ENCODE measurements around the gene MKS1. TPM values are rescaled to one million over a fixed set of nuclear protein-coding genes. Genes with fewer than 3 reads are reported as not detected.

The MKS1 gene
- total and polyA plus RNA-seq, 2 of the 8 experiments (the other 6 are each of a cell fraction or from before 2014, with no cell fraction given) = 12.0 to 21.7 TPM

GRCh38 chr17:58184308-58184985 lies 34.6 kb downstream of the MKS1 start:
- POLR2A ChIA-PET (ENCODE audit: partially characterized antibody) = interaction anchor here (1.2 kb wide), 2 partner anchors 27 to 334 kb away, joined by 3 read pairs; partner anchors contain the start of gene MRPS23
- Histone ChIP-seq H3K18ac (ENCODE audit: extremely low read depth, low read length) (no peak overlapping the region), H3K27me3 (replicated peaks in 1 of 4; ENCODE audit: control insufficient read depth in 3 of 4, extremely low read depth in 1 of 4, insufficient read depth in 3 of 4, low read length in 3 of 4) (peaks cover 0 to 5% (median 0%) of the 10 kb centered on the region in 4 experiments; a peak in 1 of 7 replicates), H2AK5ac (ENCODE audit: low read depth, low read length) (no peak overlapping the region), H3K79me1 (ENCODE audit: low read depth, low read length) (no peaks in the 10 kb centered on the region), H3K14ac (ENCODE audit: insufficient read length) (no peak overlapping the region), H3K79me2 (ENCODE audit: control insufficient read depth in 1 of 2, insufficient read depth in 2 of 2, low read length in 2 of 2) (no peaks in the 10 kb centered on the region), H3K27ac (ENCODE audit: low read depth, low read length) (peak overlapping the region; percentile 7; the same call in 1 of the 2 replicates), H2AFZ (ENCODE audit: low read length) (peak overlapping the region; percentile 24; the same call in 1 of the 2 replicates), H3K4me3 (ENCODE audit: extremely low read depth in 1 of 4, insufficient read depth in 2 of 4, low read depth in 3 of 4, low read length in 4 of 4) (no peak overlapping the region), H3K23me2 (ENCODE audit: low read depth, low read length) (no peaks in the 10 kb centered on the region), H4K91ac (replicated peaks; ENCODE audit: insufficient read length, low read length) (no peak overlapping the region), H3K4ac (replicated peaks; ENCODE audit: insufficient read length, low read depth, low read length) (peak overlapping the region; percentile 44), H4K5ac (ENCODE audit: insufficient read length, low read depth, low read length) (no peak overlapping the region), H3K4me2 (ENCODE audit: insufficient read depth in 1 of 2, low read depth in 2 of 2, low read length in 2 of 2) (no peak overlapping the region), H2BK20ac (ENCODE audit: low read length) (no peak overlapping the region), H3K56ac (replicated peaks; ENCODE audit: insufficient read length, low read depth, low read length) (no peak overlapping the region), H4K8ac (ENCODE audit: extremely low read depth, insufficient read depth, low read length) (peak overlapping the region; percentile 45; the same call in 1 of the 2 replicates), H2BK12ac (ENCODE audit: low read depth, low read length) (no peak overlapping the region; the same call in 1 of the 2 replicates), H2BK120ac (replicated peaks; ENCODE audit: low read depth, low read length) (no peak overlapping the region), H4K20me1 (replicated peaks in 1 of 2; ENCODE audit: control insufficient read depth in 1 of 2, insufficient read depth in 2 of 2, low read length in 2 of 2) (no peaks in the 10 kb centered on the region), H2BK15ac (ENCODE audit: low read length) (peak overlapping the region; percentile 78; the same call in 1 of the 2 replicates), H3K23ac (ENCODE audit: insufficient read length) (no peak overlapping the region), H3K9ac (replicated peaks in 1 of 4; ENCODE audit: extremely low read depth in 1 of 4, low read depth in 3 of 4, low read length in 3 of 4) (no peak overlapping the region), H3K9me3 (ENCODE audit: insufficient read depth in 2 of 2, low read depth in 1 of 2, low read length in 1 of 2) (no peaks in the 10 kb centered on the region), H3K4me1 (replicated peaks in 1 of 4; ENCODE audit: control insufficient read depth in 3 of 4, insufficient read depth in 4 of 4, low read length in 3 of 4) (peaks cover 0 to 5% (median 0%) of the 10 kb centered on the region in 4 experiments; a peak in 1 of 7 replicates), H3K36me3 (ENCODE audit: control insufficient read depth in 2 of 4, insufficient read depth in 4 of 4, low read length in 3 of 4) (no peaks in the 10 kb centered on the region), H2BK5ac (ENCODE audit: low read depth, low read length) (no peak overlapping the region)
- DNase-seq (ENCODE audit: low read depth in 1 of 2, low spot score in 2 of 2) (peak in 1 of 2 experiments; percentile 23), FAIRE-seq (no peak)
- CTCF ChIA-PET (ENCODE audit: partially characterized antibody) = interaction anchor here (0.6 to 3.0 kb wide), 5 partner anchors 12 to 286 kb away, joined by 3 to 14 read pairs (median 4); no protein-coding TSS in a partner anchor
- 73% methylated on average over 9 of the region's 10 CpGs; no CpG with 5 or more reads in 1 of the 2 experiments for WGBS, 2 experiments (ENCODE audit: extremely low coverage in 1 of 2, insufficient coverage in 1 of 2, insufficient read length in 1 of 2, insufficient replicate concordance in 2 of 2, low coverage in 1 of 2, low lambda C conversion rate in 2 of 2, missing lambda C conversion rate in 1 of 2)
- TF ChIP-seq RBBP5 (IDR thresholded peaks at IDR 0.05; ENCODE audit: borderline replicate concordance, low read depth, low read length) (no peak), CTCF (IDR thresholded peaks at IDR 0.05; ENCODE audit: control extremely low read depth in 1 of 3, insufficient read depth in 1 of 3, low read depth in 1 of 3, low read length in 3 of 3) (no peak), CBX8 (IDR thresholded peaks at IDR 0.05; ENCODE audit: borderline replicate concordance, low read depth, low read length) (no peak), CTBP2 (IDR thresholded peaks at IDR 0.05; ENCODE audit: borderline replicate concordance, insufficient read depth, insufficient read length, low read length) (no peak), E2F6 (IDR thresholded peaks at IDR 0.05) (no peak), ATF3 (IDR thresholded peaks at IDR 0.05; ENCODE audit: insufficient read depth, low read depth, low read length) (no peak), GTF2F1 (IDR thresholded peaks at IDR 0.05; ENCODE audit: borderline replicate concordance, low read depth, low read length) (no peak)

All from H1 (cell line).